GM19351 (cell line): ENCODE measurements around the gene ANKRD33B.
"Not testable (repeated sequence)": the region's sequence is repeated elsewhere in the genome, so short reads cannot be mapped to it uniquely, and the experiment has no call there.

Experiments used
- ATAC-seq: cut with Tn5 transposase; IDR thresholded peaks from one replicate; pipeline ENCODE4 v1.9.1; 2021; ENCODE audit warnings: mild to moderate bottlenecking, moderate library complexity; ENCODE audit not compliant: unreplicated experiment

ANKRD33B gene

DNA sequence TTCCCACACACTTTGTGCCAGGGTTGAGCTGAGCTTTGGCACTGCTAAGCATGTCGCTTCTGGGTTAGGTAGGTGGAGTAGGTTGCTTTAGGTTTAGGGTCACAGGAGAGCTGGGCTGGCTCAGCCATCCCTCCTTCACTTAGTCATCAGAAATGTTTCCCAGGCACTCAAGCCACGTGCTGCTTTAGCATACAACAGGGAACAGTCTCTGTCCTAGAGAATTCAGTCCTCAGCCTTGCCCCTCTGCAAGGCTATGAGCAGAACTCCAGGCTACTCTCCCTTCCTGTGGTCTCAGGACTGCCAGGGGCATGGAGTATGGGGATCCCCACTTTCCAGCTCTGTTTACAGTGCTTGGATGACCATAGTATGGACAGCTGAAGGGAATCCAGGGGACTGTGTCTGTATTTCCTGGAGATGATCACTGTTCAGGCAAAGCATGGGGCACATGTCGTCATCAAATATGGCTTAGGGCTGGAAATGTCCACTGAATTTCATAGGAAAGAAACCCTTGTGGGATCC is 7.5 kb upstream of the ANKRD33B start:
- no peak for ATAC-seq

DNA sequence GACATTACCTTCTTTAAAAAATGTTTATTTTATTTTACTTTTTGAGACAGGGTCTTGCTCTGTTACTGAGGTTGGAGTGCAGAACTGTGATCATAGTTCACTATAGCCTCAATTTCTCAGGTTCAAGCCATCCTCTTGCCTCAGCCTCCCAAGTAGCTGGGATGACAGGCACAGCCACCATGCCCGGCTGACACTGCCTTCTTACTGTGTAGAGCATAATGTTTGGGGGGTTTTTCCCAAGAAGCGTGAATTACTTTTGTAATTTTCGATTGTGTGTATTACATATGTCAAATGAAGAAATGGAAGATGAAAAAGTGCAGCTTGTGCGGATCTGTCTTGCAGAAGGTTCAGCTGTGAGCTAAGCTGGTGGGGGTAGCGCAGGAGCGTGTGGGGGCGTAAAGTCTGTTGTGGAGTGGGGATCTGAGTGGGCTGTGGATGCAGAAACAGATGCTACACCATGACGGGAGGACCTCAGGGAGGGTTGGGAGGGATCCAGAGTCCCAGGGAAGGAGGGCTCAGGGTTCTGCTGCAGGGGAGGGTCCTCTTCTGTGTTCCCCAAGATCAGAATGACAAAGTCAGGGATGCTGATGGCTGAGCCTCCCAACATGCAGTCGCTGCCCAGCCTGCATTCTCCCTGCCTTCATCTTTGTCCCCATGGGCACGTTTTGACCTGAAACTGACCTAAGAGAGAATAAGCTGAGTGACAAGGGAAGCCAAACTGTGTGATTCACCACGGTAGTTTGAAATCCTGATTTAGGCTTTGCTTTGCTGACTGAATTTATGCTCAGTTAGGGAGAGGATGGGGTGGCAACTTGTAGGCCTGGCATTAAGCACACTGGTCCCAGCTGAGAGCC is 6.8 kb upstream of the ANKRD33B start:
- no peak for ATAC-seq

DNA sequence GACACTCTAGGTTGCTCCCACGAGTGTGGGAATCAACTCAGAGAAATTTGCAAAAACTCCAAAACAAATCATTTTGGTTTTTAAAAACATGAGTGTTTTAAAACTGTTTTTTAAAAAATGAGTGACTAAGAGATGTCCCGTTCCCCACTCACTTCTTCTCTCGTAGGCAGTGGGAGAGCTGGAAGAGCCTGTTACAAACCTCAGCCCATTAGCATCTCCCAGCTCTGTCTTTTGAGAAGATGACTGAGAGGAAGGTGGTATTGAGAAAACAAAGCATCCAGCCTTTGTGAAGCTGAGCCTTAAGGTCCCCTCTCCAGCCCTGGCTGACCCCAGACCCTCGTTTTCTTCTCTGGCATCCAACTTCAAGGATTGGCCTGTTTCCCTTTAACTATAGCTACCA is 4.7 kb upstream of the ANKRD33B start:
- no peak for ATAC-seq

DNA sequence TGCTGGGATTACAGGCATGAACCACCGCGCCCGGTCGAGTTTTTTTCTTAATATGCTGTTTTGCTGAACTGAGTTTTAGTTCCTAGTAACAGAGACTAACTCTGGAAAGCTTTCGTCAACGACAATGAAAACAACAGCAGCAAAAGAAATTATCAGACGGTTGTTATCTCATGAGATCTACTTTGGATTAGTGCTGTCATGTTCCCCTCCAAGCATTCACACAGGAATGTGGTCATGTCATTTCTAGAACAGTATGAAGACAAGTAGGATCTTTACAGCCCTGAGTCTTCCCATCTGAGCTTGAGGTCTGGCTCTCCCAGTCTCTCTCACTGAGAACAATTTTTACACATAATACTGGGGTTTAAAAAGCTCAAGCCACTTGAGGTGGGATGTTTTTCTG is 4.0 kb upstream of the ANKRD33B start:
- no peak for ATAC-seq

DNA sequence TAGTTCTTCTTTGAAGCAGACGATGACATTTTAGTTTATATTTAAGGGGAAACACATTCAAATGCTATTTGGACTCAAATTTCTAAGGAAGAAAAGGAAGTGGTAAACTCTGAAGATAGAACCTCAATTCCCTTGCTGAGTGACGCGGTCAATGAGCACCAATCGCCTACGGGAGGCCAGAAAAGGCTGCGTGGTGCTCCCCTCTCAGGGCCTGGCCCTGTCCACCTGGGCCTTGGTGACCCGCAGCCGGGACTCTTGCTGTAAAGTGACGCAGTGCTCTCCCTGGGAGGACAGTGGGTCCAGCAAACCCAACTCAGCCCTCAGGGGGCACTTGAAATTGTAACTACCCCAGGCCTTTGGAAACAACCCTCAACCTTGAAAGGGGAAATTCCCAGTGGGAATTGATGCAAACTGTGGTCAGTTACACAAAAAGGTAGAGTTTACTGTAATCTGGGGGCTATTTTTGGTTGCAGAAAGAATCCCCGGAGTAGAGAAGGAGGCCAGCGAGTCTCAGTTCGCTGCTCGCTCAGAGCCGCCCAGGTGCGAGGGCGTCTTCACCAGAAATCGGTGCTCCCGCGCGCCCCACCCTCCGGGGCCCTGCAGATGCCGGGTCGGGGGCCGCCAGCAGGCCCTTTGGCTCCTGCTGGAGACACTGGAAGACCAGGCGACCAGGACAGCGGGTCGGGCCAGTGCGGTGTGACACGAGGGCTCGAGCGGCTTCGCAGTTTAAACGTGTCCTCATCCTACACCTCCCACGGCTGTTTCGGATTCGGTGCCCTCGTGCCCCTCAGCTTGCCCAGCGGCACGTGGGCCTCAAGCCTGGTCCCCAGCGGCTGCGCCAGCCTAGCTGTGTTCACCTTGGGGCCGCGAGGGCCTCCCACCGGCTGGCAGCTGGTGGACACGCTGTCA is 1.4 kb upstream of the ANKRD33B start:
- ATAC-seq: peak; percentile 27

DNA sequence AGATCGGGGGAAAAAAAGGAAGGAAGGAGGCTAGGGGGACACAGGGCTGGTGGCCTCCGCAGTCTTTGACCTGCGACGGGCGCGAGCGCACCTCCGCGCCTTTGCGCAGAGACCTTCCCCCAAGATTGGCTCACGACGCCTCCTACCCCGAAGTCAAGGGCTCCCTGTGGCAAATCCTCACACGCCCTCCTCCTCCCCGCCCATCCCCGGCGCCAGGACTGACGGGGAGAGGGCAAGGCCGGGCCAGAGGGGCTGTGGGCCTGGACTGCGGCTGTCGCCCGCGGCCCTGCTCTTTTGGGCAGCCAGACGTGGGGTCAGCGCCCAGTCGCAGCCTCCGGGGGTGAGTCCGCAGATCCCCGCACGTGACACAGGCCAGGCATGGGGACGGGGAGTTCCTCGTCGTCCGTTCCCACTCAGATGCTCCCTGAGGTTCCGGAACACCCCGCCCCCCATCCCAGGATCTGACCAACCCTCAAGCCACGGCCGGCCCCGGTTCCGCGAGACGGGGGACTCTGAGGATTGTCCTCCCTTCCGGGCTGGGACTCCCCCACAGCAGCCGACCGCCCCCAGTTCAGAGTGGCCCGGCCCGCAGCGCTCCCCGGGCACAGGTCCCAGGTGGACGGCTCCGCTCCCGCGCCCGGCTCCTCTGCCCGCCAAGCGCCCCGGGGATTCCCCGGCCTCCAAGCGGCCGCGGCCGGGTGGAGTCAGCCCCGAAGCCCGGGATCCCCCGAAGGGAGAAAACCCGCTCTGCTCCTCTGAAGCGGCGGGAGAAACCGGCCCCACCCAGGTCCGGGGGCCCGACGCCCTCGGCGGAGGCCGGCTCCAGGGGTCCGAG is 543 bp upstream of the ANKRD33B start:
- peak; percentile 13 for ATAC-seq

DNA sequence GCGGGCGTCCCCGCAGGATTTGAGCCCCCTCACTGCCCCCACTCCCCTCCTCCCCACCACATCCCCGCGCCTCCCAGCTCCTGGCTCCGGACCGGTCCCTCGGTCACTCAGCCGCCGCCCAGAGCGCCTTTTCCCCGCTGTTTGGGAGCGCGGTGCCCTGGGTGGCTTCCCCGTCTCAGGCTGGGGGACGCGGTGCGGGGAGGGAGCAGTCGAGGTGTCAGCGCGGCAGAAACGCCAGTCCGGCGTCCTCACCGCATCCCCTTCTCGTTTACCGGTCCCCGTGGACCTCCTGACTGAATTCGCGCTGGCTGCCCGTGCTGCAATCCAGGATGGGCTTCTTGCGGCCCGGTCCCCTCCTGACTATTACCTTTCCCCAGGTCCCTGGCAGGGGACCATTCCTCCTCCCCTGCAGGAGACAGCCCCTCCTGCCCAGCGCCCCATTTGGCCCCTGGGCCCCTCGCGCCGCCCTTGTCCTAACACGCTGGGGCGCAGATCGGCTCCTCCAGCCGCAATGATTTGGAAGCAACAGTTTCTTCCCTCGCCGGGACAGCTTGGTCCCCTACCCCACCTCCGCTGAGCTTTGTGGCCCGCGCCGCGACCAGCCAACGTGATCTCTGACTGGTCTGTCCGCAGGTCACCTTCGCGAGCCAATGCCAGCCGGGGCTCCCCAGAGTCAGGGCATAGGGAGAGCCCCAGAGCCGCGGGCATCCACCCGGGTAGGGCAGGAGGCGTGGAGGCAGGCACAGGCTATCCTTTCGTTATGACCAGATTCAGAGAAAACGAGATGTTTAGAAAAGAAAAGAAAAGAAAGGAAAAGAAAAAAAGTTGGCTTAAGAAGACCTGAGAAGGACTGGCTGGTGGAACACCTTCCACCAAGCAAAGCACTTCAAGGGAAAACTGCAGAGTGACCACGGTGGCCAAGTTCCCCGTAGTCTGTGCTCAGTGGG is 1.2 kb downstream of the ANKRD33B start:
- no peak for ATAC-seq

DNA sequence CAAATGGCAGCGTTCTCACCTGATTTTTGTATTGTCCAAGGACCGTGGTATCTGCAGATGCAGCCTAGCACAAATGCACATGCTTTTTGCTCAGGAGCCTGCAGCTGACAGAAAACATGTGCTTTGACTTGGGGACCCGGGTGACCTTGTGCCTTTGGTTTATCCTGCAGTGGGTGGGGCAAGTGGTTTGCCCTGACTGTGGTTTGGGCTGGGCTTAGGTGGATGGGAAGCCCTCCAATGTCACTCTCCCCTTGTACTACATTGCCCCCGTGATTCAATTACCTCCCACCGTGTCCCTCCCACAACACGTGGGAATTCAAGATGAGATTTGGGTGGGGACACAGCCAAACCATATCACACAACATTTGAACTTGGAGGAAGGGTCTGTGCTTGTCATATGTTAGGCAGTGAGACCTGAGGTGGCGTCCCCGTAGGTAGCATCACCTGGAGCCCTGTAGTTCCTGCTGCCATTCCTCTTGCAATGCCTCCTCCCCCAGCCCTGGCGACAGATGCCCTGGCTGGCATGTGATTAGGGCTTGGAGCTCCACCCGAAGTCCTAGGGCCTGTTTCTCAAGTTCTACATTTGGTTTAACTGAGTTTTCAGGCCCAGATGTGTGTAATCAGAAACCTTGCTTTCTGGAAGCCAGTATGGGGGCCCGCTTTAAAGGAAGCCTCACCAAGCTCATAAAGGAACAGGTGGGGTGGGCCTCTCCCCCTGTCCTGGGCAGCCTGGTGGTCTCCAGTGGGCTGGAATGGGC is 2.1 kb downstream of the ANKRD33B start:
- ATAC-seq: no peak

DNA sequence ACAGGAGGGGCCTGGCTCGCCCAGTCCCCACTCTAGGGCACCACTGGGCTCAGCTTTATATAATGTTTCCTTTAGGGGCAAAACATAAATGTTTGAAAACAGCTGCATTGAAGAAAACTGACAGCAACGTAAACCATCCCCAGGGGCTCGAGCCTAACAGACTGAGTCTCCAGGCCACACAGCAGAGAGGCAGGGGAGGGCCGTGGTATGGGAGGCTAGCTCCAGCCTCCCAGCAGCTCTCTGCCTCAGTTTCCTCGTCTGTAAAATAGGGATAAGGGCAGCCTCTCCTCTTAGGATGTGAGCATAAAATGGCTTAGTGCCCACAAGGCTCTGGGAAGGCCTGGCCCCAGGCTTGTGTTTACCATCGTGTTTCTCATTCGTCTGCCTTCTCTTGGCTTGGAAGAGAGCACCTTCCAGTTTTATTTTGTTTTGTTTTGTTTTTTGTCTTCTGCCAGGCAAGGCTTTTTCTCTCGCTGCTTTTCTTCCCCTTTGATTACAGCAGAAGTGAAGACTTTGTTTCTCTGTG is 2.7 kb downstream of the ANKRD33B start:
- ATAC-seq: no peak

DNA sequence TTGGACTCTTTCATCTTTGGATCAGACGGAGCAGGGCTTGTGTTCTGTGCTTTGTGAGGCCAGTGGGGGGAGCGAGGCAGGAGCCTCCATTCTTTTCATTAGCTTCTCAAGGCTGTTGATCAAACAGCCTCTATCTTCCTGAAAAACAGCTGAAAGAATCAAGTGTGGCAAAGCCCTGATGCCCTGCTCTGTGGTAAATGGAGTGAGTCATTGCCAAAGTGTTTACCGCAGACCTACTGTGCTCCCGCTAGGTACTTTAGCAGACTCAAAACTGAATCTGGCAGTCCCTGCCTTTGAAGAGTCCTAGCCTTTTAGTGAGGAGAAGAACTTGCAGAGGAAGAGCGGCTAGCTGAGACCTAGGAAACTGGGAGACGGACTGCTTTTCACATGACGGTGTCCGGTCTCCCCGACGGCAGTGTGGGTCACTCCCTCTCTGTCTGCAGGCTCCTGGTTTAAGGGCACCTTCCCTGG is 3.3 kb downstream of the ANKRD33B start:
- ATAC-seq: no peak

DNA sequence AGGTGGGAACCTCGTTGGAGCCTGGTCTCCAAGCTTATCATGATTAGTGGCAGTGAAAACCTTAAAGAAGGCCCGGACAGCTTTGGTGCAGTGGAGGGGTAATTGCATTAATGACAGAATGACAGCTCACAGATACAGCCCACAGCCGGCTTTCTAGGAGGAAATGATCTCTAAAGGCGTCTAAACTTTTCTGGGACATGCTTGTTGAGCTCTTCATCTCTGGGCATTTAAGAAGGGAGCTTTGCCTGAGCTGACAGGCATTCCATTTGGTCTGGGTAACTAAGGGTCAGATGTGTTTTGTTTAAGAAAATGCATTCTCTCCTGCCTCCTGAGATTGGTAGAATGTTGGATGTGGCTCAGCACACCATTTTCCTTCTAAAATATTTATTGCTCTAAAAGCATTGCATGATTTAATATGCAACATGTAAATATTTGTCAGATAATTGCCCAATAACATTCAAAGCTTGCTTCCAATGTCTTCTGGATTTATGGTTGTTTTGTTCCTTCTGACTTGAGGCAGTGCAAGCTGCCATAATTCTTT is 4.0 kb downstream of the ANKRD33B start:
- ATAC-seq: no peak

DNA sequence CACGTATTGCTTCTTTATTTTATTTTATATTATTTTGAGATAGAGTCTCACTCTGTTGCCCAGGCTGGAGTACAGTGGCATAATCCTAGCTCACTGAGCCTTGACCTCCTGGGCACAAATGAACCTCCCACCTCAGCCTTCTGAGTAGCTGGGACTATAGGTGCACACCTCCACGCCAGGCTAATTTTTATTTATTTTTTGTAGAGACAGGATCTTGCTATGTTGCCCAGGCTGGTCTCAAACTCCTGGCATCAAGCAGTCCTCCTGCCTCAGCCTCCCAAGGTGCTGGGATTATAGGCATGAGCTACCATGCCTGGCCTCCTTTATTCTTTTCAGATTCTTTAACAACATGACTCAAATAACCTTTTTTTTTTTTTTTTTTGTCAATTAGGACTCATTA is 6.7 kb downstream of the ANKRD33B start:
- ATAC-seq: not testable (repeated sequence)

DNA sequence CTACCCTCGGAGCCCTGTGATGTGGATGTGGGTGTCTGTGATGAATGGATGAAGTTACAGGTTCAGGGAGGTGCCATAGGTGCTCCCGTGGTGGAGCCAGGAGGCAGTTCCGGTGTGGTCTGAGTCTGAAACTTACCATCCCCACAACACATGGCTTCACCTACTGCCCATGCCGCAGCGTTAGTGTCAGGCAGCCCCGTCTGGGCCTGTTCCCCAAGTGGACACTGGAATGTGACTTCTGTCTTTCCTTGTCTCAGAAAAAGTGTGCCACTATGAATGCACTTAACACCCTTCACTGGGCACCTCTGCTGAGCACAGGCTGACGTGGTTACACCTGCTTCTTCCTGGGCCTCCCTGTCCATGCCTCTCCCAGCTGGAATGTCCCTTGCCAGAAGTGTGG is 8.6 kb downstream of the ANKRD33B start:
- no peak for ATAC-seq

DNA sequence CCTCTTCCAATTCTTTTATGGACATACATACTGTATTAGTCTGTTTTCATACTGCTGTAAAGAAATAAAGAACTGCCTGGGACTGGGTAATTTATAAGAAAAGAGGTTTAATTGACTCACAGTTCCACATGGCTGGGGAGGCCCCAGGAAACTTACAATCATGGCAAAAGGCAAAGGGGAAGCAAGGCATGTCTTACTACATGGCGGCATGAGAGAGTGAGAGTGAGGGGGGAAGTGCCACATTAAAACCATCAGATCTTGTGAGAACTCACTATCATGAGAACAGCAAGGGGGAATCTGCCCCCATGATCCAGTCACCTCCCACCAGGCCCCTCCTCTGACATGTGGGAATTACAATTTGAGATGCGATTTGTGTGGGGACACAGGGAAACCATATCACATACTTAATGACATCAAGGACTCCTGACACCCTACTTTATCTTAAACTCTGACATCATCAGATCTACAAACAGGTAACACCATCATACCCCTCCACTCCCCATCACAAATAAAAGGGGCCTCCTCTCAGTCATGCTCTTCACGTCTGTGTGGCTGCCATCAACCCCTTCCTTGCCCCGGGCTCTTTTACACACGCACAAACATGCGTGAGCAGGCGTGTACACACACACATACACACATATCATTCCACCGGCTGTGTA is 9.7 kb downstream of the ANKRD33B start:
- no peak for ATAC-seq

DNA sequence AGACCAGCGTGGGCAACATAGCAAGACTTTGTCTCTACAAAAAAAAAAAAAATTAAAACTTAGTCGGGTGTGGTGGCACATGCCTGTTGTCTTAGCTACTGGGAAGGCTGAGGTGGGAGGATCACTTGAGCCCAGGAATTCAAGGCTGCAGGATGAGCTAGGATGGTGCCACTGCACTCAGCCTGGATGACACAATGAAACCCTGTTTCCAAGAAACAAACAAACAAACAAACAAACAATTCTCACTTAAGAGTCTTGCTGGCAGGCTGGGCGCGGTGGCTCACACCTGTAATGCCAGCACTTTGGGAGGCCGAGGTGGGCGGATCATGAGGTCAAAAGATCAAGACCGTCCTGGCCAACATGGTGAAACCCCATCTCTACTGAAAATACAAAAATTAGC is 11.0 kb downstream of the ANKRD33B start:
- not testable (repeated sequence) for ATAC-seq

DNA sequence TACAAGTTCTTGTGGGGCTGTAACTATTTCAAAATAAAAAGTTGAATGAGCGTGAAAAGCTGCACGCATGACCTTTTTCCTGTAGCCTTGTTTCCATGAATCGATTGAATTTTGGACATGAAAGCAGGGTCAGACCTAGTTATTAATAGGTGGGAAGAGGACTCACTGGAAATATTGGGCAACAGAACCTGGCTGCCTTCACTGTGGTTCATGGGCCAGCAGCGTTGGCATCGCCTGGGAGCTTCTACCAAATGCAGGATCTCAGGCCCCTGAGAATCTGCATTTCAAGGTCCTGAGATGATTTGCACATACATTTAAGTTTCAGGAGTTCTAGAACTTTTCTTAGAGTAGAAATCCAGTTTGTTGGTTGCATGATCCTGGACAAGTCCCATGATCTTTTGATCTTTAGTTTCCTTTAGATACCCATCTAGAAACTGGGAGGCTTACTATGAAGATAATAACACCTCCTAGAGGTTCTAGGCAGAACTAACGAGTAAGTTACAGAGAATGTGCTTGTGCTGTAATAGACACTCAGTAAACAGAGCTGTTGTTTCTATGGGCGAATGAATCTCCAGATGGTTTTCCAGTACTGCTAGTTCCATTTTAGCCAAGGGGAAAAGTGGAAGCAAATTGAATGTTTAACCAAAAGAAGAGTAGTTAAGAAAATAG is 12.4 kb downstream of the ANKRD33B start:
- no peak for ATAC-seq

DNA sequence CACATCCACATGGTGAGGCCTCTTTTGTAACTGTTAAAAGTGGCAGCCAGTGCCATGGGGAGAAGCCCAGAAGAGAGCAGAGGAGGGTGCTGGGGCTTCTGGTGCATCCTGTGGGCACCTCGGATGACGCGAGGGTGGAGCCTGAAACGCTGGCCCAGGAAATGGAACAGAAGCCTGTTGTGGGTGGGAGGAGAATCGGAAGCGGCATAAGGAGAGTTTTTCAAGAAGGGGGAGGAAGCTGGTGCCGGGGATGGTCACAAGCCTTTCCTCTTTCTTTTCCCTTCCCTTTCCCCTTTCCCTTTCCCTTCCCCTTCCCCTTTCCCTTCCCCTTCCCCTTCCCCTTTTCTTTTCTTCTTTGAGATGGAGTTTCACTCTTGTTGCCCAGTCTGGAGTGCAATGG is 12.9 kb downstream of the ANKRD33B start:
- ATAC-seq: no peak
